GM12872 (cell line): Measurements from ENCODE around the gene HOXB7.

Source experiments
- TF ChIP-seq, protein P1 (sequence below): IDR thresholded peaks from 3 replicates; pipeline ENCODE4 v1.5.1; 2011; ENCODE audit warnings: low read depth, mild to moderate bottlenecking, low read length, moderate library complexity; ENCODE audit not compliant: insufficient read depth

HOXB7 gene

GRCh38 chr17:48610282-48611211 lies at the start of gene HOXB7:
Gene HOXB7, minus strand, starts transcription at chr17:48611017. Its CDS starts 99 bp downstream, at chr17:48610918.
- TF ChIP-seq, protein P1, sequence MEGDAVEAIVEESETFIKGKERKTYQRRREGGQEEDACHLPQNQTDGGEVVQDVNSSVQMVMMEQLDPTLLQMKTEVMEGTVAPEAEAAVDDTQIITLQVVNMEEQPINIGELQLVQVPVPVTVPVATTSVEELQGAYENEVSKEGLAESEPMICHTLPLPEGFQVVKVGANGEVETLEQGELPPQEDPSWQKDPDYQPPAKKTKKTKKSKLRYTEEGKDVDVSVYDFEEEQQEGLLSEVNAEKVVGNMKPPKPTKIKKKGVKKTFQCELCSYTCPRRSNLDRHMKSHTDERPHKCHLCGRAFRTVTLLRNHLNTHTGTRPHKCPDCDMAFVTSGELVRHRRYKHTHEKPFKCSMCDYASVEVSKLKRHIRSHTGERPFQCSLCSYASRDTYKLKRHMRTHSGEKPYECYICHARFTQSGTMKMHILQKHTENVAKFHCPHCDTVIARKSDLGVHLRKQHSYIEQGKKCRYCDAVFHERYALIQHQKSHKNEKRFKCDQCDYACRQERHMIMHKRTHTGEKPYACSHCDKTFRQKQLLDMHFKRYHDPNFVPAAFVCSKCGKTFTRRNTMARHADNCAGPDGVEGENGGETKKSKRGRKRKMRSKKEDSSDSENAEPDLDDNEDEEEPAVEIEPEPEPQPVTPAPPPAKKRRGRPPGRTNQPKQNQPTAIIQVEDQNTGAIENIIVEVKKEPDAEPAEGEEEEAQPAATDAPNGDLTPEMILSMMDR, result no peak

- TF ChIP-seq, protein P1, result no peak
These were observed 45.1 kb upstream of the HOXB7 start for GRCh38 chr17:48655913-48656312.

DNA sequence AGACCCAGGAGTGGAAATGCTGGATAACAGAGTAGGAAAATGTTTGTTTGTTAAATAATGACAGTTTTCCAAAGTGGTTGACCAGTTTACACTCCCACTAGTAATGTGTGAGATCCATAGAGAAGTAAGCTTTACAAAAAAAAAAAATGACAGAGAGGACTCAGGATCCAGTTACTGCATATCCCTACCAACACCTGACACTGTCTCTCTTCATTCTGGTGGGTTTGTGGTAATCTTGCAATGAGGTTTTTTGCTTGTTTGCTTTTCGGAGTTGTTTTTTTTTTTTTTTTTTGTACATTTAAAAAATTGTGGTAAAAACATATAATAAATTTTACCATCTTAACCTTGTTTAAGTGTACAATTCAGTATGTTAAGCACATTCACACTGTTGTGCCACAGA lies 38.9 kb upstream of the HOXB7 start:
- TF ChIP-seq, protein P1, result no peak

DNA sequence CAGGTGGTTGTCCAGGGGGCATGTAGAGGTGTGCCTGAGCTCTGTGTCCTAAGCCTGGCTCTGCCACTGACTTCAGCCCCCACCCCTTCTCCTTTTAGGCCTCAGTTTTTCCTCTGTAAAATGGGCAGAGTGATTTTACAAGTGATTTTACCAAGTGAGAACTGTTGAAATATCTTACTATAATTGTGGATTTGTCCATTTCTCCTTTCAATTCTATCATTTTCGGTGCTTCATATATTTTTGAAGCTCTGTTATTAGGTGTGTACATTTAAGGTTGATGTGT lies 37.1 kb upstream of the HOXB7 start:
- TF ChIP-seq, protein P1, result no peak

DNA sequence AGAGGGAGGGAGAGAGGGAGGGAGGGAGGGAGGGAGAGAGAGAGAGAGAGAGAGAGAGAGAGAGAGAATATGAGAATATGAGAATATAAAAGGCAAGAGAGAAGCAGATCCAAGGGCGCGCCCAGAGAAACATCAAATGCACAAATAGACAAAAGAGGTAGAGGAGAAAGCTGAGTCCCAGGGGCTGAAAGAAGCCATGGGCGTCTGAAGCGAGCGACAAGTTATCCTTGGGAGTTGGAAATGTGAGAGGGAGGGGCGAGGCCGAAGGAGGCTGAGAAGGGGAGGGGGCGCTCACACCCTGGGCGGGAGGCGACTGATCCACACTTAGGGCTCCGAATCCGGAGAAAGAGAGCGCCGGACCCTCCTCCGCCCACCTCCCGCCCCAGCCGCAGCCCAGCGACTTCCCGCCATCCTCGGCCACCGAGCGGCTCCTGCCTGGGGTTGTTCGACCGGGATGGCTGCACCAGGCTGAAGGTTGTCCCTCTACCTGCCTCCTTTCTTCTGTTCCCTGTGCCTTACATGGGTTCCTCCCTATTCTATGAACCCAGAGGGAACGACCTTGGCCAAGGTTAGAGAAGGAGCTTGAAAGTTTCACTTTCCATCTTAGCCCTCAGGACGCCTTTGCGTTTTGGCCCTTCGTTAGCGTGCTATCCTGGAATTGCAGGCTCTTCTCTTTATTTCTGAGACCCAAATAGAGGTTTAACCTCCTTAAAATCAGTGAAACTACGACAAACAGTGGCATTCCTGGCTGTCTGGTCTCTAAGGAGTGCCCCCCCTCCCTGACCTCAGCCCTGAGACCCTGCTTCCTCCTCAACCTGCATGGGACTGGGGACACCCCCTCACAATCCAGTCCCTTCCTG lies 36.5 kb upstream of the HOXB7 start:
- TF ChIP-seq, protein P1, result no peak; the same call in 2 of the 3 replicates

GRCh38 chr17:48646183-48647102 lies 35.6 kb upstream of the HOXB7 start:
- TF ChIP-seq, protein P1, result no peak
